A549 (cell line): ENCODE data around the gene BPIFB1.

Experiments
- HDAC2 ChIP-seq: fragments of 200-600 bp; sonication (generic); IDR thresholded peaks from 2 replicates; pipeline ENCODE4 v1.6.1; 2016
- KDM1A ChIP-seq: fragments of 200-600 bp; sonication (generic); IDR thresholded peaks from 2 replicates; pipeline ENCODE4 v1.6.1; 2016; ENCODE audit warnings: low read depth, mild to moderate bottlenecking
- POLR2A ChIP-seq: IDR thresholded peaks from 2 replicates; pipeline ENCODE4 v1.6.1; 2012; ENCODE audit warnings: mild to moderate bottlenecking, low read length
- POLR2AphosphoS2 ChIP-seq: conservative IDR thresholded peaks from 2 replicates; pipeline ENCODE4 v1.6.1; 2012; ENCODE audit warnings: low read length, improper control_type of control experiment, inconsistent platforms
- RCOR1 ChIP-seq: fragments of 150-350 bp; IDR thresholded peaks from 2 replicates; pipeline ENCODE4 v1.6.1; 2014; ENCODE audit warnings: antibody characterized with exemption, low read length, low read depth
- RFX5 ChIP-seq: fragments of 450-650 bp; IDR thresholded peaks from 2 replicates; pipeline ENCODE4 v1.7.1; 2014; ENCODE audit warnings: antibody characterized with exemption, mild to moderate bottlenecking, moderate library complexity
- SMC3 ChIP-seq: fragments of >200 bp; sonication (Bioruptor Twin); formaldehyde crosslinking; IDR thresholded peaks from 3 replicates; pipeline ENCODE4 v1.6.1; 2018; ENCODE audit warnings: inconsistent platforms
- ZFP36 ChIP-seq: fragments of 450-650 bp; IDR thresholded peaks from 2 replicates; pipeline ENCODE4 v1.6.1; 2014; ENCODE audit warnings: borderline replicate concordance; ENCODE audit not compliant: partially characterized antibody
- TF ChIP-seq, protein P1 (sequence below): fragments of >200 bp; sonication (Bioruptor Twin); formaldehyde crosslinking; IDR thresholded peaks from 3 replicates; pipeline ENCODE4 v1.5.1; 2016
- TF ChIP-seq, protein P2 (sequence below): IDR thresholded peaks from 2 replicates; pipeline ENCODE4 v1.6.1; 2012
- TF ChIP-seq, protein P3 (sequence below): fragments of 200-600 bp; sonication (generic); IDR thresholded peaks from 2 replicates; pipeline ENCODE4 v1.6.1; 2016; ENCODE audit warnings: antibody characterized with exemption, mild to moderate bottlenecking, moderate library complexity
- TF ChIP-seq, protein P4 (sequence below): fragments of 150-350 bp; IDR thresholded peaks from 2 replicates; pipeline ENCODE4 v1.6.1; 2014; ENCODE audit warnings: low read depth, mild to moderate bottlenecking, low read length

DNA sequence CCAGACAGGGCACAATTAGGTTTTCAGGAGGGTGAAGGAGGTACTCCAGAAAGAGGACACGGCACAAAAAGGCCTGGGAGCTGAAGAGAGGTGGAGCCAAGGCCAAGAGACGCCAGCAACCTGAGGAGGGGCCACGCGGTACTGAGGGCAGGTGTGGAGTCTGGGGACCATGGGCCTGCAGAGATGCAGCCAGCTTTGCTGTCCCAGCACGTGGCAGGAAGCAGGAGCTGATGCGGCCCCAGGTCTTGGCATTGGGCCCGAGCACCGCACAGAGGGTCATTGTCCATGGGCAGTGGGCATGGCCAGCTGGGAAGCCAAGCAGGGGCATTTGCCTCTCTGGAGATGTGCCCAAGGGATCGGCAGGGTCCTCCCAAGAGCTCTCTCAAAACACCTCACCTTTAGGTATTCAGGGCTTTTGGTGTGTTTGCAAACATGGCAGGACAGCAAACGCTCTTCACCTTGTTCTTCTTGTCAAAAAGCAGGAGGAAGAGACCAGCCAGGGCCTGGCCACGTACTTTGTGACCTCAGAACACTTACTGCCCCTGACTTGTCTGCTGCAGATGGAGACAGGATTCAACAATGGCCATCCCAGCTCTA lies 1.4 kb upstream of the BPIFB1 start:
- TF ChIP-seq, protein P1, sequence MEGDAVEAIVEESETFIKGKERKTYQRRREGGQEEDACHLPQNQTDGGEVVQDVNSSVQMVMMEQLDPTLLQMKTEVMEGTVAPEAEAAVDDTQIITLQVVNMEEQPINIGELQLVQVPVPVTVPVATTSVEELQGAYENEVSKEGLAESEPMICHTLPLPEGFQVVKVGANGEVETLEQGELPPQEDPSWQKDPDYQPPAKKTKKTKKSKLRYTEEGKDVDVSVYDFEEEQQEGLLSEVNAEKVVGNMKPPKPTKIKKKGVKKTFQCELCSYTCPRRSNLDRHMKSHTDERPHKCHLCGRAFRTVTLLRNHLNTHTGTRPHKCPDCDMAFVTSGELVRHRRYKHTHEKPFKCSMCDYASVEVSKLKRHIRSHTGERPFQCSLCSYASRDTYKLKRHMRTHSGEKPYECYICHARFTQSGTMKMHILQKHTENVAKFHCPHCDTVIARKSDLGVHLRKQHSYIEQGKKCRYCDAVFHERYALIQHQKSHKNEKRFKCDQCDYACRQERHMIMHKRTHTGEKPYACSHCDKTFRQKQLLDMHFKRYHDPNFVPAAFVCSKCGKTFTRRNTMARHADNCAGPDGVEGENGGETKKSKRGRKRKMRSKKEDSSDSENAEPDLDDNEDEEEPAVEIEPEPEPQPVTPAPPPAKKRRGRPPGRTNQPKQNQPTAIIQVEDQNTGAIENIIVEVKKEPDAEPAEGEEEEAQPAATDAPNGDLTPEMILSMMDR: no peak
- TF ChIP-seq ZFP36 (no peak), POLR2A (no peak), RCOR1 (no peak), POLR2AphosphoS2 (no peak), KDM1A (no peak), HDAC2 (no peak), RFX5 (no peak), SMC3 (no peak)
- TF ChIP-seq, protein P2, sequence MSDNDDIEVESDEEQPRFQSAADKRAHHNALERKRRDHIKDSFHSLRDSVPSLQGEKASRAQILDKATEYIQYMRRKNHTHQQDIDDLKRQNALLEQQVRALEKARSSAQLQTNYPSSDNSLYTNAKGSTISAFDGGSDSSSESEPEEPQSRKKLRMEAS: no peak
- TF ChIP-seq, protein P3, sequence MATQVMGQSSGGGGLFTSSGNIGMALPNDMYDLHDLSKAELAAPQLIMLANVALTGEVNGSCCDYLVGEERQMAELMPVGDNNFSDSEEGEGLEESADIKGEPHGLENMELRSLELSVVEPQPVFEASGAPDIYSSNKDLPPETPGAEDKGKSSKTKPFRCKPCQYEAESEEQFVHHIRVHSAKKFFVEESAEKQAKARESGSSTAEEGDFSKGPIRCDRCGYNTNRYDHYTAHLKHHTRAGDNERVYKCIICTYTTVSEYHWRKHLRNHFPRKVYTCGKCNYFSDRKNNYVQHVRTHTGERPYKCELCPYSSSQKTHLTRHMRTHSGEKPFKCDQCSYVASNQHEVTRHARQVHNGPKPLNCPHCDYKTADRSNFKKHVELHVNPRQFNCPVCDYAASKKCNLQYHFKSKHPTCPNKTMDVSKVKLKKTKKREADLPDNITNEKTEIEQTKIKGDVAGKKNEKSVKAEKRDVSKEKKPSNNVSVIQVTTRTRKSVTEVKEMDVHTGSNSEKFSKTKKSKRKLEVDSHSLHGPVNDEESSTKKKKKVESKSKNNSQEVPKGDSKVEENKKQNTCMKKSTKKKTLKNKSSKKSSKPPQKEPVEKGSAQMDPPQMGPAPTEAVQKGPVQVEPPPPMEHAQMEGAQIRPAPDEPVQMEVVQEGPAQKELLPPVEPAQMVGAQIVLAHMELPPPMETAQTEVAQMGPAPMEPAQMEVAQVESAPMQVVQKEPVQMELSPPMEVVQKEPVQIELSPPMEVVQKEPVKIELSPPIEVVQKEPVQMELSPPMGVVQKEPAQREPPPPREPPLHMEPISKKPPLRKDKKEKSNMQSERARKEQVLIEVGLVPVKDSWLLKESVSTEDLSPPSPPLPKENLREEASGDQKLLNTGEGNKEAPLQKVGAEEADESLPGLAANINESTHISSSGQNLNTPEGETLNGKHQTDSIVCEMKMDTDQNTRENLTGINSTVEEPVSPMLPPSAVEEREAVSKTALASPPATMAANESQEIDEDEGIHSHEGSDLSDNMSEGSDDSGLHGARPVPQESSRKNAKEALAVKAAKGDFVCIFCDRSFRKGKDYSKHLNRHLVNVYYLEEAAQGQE: no peak
- TF ChIP-seq, protein P4, sequence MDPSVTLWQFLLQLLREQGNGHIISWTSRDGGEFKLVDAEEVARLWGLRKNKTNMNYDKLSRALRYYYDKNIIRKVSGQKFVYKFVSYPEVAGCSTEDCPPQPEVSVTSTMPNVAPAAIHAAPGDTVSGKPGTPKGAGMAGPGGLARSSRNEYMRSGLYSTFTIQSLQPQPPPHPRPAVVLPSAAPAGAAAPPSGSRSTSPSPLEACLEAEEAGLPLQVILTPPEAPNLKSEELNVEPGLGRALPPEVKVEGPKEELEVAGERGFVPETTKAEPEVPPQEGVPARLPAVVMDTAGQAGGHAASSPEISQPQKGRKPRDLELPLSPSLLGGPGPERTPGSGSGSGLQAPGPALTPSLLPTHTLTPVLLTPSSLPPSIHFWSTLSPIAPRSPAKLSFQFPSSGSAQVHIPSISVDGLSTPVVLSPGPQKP: no peak
